ENCODE results near the gene YAP1.

DNA sequence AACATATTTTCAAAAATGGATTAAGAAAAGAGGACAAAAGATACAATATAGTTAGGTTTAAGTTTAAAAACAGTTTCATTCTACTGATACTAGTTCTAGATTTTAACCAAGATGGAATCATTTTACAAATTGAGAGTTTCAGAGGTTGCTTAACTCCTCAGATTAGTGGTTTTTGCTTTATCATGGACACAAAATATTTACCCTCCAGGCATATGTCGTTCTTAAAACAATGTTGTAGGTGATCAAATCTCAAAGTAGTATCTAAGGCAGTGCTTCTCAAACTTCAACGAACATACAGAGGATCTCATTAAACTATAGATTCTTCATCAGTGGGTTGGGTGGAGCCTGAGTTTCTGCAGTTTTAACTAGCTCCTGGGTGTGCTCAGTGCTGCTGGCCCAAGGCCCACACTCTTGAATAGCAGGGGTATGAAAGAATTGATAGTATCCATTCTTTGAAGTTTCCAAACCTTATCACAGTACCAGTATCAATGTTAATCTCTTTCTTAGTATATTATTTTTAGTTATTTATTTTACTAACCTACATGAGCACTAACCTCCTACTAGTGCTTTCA lies 48.0 kb downstream of the YAP1 start:
- TF ChIP-seq POLR2AphosphoS5 (IDR thresholded peaks at IDR 0.05; ENCODE audit: low read depth, low read length), result no peak
- TF ChIP-seq POLR2A (IDR thresholded peaks at IDR 0.05; ENCODE audit: low read depth, low read length), result no peak
- no peak for TF ChIP-seq TAF1 (IDR thresholded peaks at IDR 0.05; ENCODE audit: borderline replicate concordance, low read depth, low read length)

Measured in GM12892 (cell line).